Measurements from ENCODE around the gene FYB1. TPM values are rescaled to one million over a fixed set of nuclear protein-coding genes. Genes with fewer than 3 reads are reported as not detected.
A peak's percentile ranks its signal among the peaks of the same experiment; 100 is the strongest.

FYB1 gene
- total RNA-seq, 1 donor from 2014 or later, result not detected

DNA sequence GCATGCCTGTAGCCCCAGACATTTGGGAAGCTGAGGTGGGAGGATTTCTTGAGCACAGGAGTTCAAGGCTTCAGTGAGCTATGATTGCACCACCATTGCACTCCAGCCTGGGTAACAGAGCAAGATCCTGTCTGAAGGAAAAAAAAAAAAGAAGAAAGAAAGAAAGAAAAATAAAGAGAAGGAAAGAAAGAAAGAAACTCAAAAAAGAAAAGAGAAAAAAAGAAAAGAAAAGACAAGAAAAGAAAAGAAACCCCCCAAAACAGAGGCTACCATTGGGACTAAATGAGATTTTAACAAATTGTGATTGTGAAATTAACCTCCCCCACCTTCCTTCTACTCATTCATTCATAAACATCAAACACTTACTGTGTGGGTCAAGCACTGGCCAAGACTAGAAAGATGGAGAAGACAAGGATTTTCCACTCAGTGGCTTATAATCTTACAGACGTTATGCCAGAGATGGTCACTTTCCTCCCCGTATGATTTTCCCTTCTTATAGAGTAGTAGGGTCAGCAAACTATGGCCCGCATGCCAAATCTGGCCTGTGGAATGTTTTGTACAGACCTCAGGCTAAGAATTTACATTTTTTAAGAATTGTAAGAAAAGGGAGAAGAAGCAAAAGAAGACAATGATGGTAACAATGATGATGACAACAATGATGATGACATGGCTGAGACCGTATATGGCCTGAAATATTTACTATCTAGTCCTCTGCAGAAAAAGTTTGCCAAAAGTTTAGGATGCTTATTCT, 1.1 kb upstream of the FYB1 start:
- Mint-ChIP-seq H3K36me3 (ENCODE audit: low read depth) (no peaks in the 10 kb centered on the region), H3K9me3 (no peaks in the 10 kb centered on the region), H3K4me1 (no peaks in the 10 kb centered on the region), H3K27me3 (ENCODE audit: low read depth) (no peaks in the 10 kb centered on the region), H3K4me3 (no peak overlapping the region), H3K27ac (ENCODE audit: unreplicated experiment) (no peak overlapping the region)
- TF ChIP-seq, protein P1, sequence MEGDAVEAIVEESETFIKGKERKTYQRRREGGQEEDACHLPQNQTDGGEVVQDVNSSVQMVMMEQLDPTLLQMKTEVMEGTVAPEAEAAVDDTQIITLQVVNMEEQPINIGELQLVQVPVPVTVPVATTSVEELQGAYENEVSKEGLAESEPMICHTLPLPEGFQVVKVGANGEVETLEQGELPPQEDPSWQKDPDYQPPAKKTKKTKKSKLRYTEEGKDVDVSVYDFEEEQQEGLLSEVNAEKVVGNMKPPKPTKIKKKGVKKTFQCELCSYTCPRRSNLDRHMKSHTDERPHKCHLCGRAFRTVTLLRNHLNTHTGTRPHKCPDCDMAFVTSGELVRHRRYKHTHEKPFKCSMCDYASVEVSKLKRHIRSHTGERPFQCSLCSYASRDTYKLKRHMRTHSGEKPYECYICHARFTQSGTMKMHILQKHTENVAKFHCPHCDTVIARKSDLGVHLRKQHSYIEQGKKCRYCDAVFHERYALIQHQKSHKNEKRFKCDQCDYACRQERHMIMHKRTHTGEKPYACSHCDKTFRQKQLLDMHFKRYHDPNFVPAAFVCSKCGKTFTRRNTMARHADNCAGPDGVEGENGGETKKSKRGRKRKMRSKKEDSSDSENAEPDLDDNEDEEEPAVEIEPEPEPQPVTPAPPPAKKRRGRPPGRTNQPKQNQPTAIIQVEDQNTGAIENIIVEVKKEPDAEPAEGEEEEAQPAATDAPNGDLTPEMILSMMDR (conservative IDR thresholded peaks at IDR 0.05), result no peak
- DNase-seq (ENCODE audit: low read depth, low spot score), result no peak

DNA sequence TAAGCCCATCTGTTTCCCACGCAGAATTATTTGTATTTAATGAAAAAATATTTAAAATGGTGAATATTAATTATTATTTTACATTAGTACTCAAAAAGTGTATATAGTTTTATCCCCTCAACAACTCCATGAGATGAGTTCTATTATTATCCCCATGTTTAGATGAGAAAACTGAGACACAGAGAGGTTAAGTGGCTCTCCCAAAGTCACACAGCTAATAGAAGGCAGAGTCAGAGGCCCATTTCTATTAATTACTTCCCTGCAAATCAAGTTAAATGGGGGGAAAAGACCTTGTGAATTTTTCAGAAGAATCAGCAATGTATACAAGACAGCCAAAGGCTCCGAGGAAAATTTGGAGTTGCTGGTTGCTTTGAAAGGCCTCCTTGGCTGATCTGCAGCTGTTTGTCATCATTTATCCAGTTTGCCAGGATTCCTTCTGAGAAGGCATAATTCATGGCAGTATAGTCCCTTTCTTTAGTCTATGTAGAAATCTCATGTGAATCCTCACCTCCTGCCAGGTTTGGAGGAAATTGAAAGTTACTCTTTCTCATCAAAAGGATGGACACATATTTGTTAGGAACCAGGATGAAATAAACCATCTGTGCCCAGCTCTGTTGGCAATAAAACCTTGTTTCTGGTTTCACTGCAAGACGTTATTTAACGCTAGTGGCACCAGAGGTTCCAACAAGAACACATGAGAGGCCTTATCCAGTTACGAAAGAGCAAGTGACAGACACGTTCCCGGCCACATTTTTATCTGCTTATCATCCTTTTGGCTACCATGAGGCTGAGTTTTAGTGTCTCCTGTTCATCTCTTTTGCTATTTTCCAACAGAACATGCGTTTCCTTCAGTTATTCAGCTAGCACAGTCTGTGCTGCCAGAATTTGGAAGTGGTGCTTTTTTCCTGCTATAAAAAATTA, 621 bp downstream of the FYB1 start:
- no peak for DNase-seq (ENCODE audit: low read depth, low spot score)
- Mint-ChIP-seq H3K27ac (ENCODE audit: unreplicated experiment) (no peak overlapping the region), H3K9me3 (no peaks in the 10 kb centered on the region), H3K27me3 (ENCODE audit: low read depth) (no peaks in the 10 kb centered on the region), H3K4me1 (no peaks in the 10 kb centered on the region), H3K4me3 (no peak overlapping the region), H3K36me3 (ENCODE audit: low read depth) (no peaks in the 10 kb centered on the region)
- TF ChIP-seq, protein P1 (conservative IDR thresholded peaks at IDR 0.05), result no peak

DNA sequence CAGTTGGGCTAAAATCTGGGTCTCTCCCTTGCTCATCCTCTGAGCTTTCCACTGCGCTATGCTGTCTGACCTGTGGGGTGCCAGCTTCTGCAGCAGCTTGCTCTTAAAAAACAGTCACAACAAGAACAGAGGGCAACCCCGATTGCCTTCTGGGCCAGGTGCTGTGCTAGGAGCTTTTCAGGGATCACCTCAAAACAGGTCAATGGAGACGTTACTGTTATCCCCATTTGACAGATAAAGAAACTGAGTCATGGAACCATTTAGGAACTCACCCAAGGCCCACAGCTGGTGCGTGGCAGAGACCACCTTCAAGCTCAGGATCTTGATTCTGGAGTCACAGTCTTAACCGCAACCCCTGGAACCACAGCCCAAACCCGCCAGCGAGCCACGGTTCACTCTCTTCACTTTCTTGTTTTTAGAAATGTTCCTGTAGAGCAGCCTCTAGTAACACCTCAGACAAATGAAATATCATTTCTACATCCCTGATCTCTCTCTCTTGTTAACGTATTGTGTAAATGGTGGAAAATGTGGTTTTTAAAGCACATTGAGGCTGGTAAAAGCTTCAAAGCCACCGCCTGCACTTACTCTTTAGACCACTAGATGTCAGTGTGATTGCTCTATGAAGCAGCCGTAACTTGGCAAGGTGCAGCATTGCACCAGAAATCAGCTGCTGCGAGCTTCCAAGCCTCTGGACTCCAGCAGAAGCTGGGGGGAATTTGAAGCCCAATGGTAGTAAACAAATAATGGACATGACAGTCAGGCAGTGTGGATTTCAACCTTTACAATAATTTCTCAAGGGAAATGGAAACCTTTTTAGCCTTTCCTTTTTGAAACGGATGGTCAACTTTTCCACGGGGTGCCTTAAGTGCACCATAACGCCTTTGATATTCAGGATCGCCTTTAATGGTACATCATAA, 1.7 kb downstream of the FYB1 start:
- H3K4me3 Mint-ChIP-seq, result no peak overlapping the region
- H3K36me3 Mint-ChIP-seq (ENCODE audit: low read depth), result no peaks in the 10 kb centered on the region
- TF ChIP-seq, protein P1 (conservative IDR thresholded peaks at IDR 0.05), result peak; percentile 94
- H3K27me3 Mint-ChIP-seq (ENCODE audit: low read depth), result no peaks in the 10 kb centered on the region
- H3K9me3 Mint-ChIP-seq, result no peaks in the 10 kb centered on the region
- H3K27ac Mint-ChIP-seq (ENCODE audit: unreplicated experiment), result no peak overlapping the region
- DNase-seq (ENCODE audit: low read depth, low spot score), result peak; percentile 69
- no peaks in the 10 kb centered on the region for H3K4me1 Mint-ChIP-seq

DNA sequence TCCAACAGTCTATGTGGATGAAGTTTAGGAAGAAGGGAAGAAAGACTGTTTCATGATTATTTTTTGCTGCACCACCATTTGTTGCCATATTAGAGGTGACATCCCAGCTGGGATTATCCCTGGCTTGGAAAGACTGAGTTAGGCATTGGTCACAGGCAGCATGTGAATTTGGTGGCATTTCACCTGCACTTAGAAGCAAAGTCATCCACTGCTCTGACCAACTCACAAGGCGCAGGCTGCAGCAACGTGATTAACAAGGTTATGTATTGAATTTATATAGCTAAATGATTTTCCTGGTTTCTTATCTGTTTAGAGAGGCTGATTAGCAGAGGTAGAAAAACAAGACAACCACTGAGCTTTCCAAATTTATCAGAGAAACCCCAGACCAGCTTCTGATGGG, 2.7 kb downstream of the FYB1 start:
- H3K4me3 Mint-ChIP-seq, result no peak overlapping the region
- H3K27me3 Mint-ChIP-seq (ENCODE audit: low read depth), result no peaks in the 10 kb centered on the region
- DNase-seq (ENCODE audit: low read depth, low spot score), result no peak
- H3K27ac Mint-ChIP-seq (ENCODE audit: unreplicated experiment), result no peak overlapping the region
- TF ChIP-seq, protein P1 (conservative IDR thresholded peaks at IDR 0.05), result no peak
- H3K4me1 Mint-ChIP-seq, result no peaks in the 10 kb centered on the region
- H3K9me3 Mint-ChIP-seq, result no peaks in the 10 kb centered on the region
- H3K36me3 Mint-ChIP-seq (ENCODE audit: low read depth), result no peaks in the 10 kb centered on the region

DNA sequence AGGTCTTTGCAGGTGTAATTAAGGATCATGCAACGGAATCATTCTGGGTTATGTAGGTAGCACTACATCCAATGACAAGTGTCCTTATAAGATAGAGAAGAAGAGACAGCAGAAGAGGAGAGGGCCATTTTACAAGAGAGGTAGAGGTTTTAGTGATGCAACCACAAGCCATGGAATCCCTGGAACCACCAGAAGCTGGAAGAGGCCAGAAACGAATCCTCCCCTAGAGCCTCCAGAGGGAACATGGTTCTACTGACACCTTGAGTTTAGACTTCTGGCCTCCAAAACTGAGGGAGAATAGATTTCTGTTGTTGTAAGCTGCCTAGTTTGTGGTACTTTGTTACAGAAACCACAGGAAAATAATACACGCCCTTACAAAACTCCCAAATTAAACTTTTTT, 3.5 kb downstream of the FYB1 start:
- Mint-ChIP-seq H3K27me3 (ENCODE audit: low read depth) (no peaks in the 10 kb centered on the region), H3K27ac (ENCODE audit: unreplicated experiment) (no peak overlapping the region), H3K9me3 (no peaks in the 10 kb centered on the region), H3K4me3 (no peak overlapping the region), H3K4me1 (no peaks in the 10 kb centered on the region), H3K36me3 (ENCODE audit: low read depth) (no peaks in the 10 kb centered on the region)
- TF ChIP-seq, protein P1 (conservative IDR thresholded peaks at IDR 0.05), result no peak
- DNase-seq (ENCODE audit: low read depth, low spot score), result no peak
